K562 (cell line): ENCODE results near the gene PACRG. TPM values are rescaled to one million over a fixed set of nuclear protein-coding genes. Genes with fewer than 3 reads are reported as not detected.
A peak's percentile ranks its signal among the peaks of the same experiment; 100 is the strongest.

Experiments
- ATAC-seq: fragments of 200-7000 bp; cut with Tn5 transposase; 3 replicates; pipeline ENCODE4 v1.9.1; 2020; ENCODE audit warnings: moderate library complexity
- BruUV-seq: library from RNA; stranded (reverse); fragments of 400-500 nt; replicated peaks from 2 replicates; lab custom pipeline; 2021; lab: Mats Ljungman, UMichigan
- CTCF ChIA-PET: fragments of 300-600 bp; formaldehyde crosslinking; extraction: SDS; loops from one replicate; lab custom pipeline; 2021; ENCODE audit warnings: low intra/inter-chr PET ratio; lab: Yijun Ruan, JAX
- POLR2A ChIA-PET: fragments of 300-600, 350-650 bp; sonication (Branson Sonifier 250); formaldehyde crosslinking; extraction: SDS; loops from one replicate; lab custom pipeline; 2021; ENCODE audit warnings: antibody characterized with exemption, inconsistent platforms; lab: Yijun Ruan, JAX
- DNase-seq, 4 experiments: peaks; one replicate each; pipeline versions ENCODE4 v3.0.0 to v3.0.0-alpha.2; 2011 to 2018; ENCODE audit warnings: low spot score in 3 of 4, mixed read lengths in 3 of 4; ENCODE audit errors: extremely low read depth in 1 of 4
- FAIRE-seq: peaks from 2 replicates; lab custom pipeline; 2011; peaks lifted over from hg19 to GRCh38; lab: Jason Lieb, UNC
- H2AFZ ChIP-seq: 2 replicates; pipeline ENCODE4 v1.6.0; 2011; ENCODE audit warnings: low read depth, low read length, control low read depth, inconsistent platforms
- H3K27ac ChIP-seq: fragments of 200-600 bp; 3 replicates; pipeline ENCODE4 v1.8.0; 2011; ENCODE audit warnings: low read depth, mild to moderate bottlenecking, control low read depth, inconsistent platforms, low read length, moderate library complexity, mixed read lengths; ENCODE audit errors: extremely low read depth
- H3K27me3 ChIP-seq, 2 experiments: fragments of 300-600 bp in 1 of 2; 2 replicates in 1 of 2; 3 replicates in 1 of 2; pipeline versions ENCODE4 v1.6.0 to v1.8.0; 2011; ENCODE audit warnings: inconsistent platforms in 2 of 2, low read length in 2 of 2, mild to moderate bottlenecking in 1 of 2, mixed read lengths in 1 of 2, moderate library complexity in 1 of 2; ENCODE audit not compliant: control insufficient read depth in 2 of 2, insufficient read depth in 2 of 2
- H3K36me3 ChIP-seq: fragments of 300-600 bp; 3 replicates; pipeline ENCODE4 v1.8.0; 2011; ENCODE audit warnings: mild to moderate bottlenecking, low read length, inconsistent platforms; ENCODE audit not compliant: control insufficient read depth, insufficient read depth
- H3K4me1 ChIP-seq, 2 experiments: fragments of 200-600 bp in 1 of 2; replicated peaks in 1 of 2; 2 replicates in 1 of 2; 3 replicates in 1 of 2; pipeline versions ENCODE4 v1.5.1 to v1.8.0; 2011; ENCODE audit warnings: inconsistent platforms in 2 of 2, low read length in 2 of 2, mild to moderate bottlenecking in 1 of 2, mixed read lengths in 1 of 2, moderate library complexity in 1 of 2; ENCODE audit not compliant: control insufficient read depth in 2 of 2, insufficient read depth in 2 of 2
- H3K4me2 ChIP-seq: 2 replicates; pipeline ENCODE4 v1.6.1; 2011; ENCODE audit warnings: low read length, control low read depth, inconsistent platforms, mixed read lengths; ENCODE audit not compliant: insufficient read depth
- H3K4me3 ChIP-seq: fragments of 200-600 bp; sonication (generic), shearing (Covaris generic); 2 replicates; pipeline ENCODE4 v1.5.1; 2016; ENCODE audit warnings: control low read depth, inconsistent platforms
- H3K79me2 ChIP-seq: fragments of 200-600 bp; 3 replicates; pipeline ENCODE4 v1.8.0; 2011; ENCODE audit warnings: low read length, inconsistent platforms; ENCODE audit not compliant: control insufficient read depth, insufficient read depth
- H3K9ac ChIP-seq, 2 experiments: 2 replicates each; pipeline versions ENCODE4 v1.6.0 to v1.6.1; 2011; ENCODE audit warnings: low read depth in 2 of 2, low read length in 2 of 2, control low read depth in 1 of 2, inconsistent platforms in 1 of 2, mild to moderate bottlenecking in 1 of 2, mixed read lengths in 1 of 2; ENCODE audit not compliant: insufficient read depth in 1 of 2
- H3K9me1 ChIP-seq: one replicate; pipeline ENCODE4 v1.6.0; 2011; ENCODE audit warnings: inconsistent platforms, mild to moderate bottlenecking, low read length, moderate library complexity; ENCODE audit not compliant: control insufficient read depth, insufficient read depth
- H3K9me3 ChIP-seq: replicated peaks from 2 replicates; pipeline ENCODE4 v1.5.1; 2011; ENCODE audit warnings: low read depth, low read length, inconsistent platforms; ENCODE audit not compliant: control insufficient read depth, insufficient read depth
- H4K20me1 ChIP-seq: replicated peaks from 2 replicates; pipeline ENCODE4 v1.6.1; 2011; ENCODE audit warnings: low read length, inconsistent platforms, mixed read lengths; ENCODE audit not compliant: control insufficient read depth, insufficient read depth
- ATF1 ChIP-seq, 2 experiments: fragments of 450-650 bp in 1 of 2; IDR thresholded peaks; 2 replicates each; pipeline ENCODE4 v1.6.1; 2016; ENCODE audit warnings: missing compliant biosample characterization in 1 of 2, missing genetic modification characterization in 1 of 2
- C11orf30 ChIP-seq: fragments of 450-650 bp; IDR thresholded peaks from 2 replicates; pipeline ENCODE4 v1.6.1; 2016; ENCODE audit warnings: low read depth, mild to moderate bottlenecking
- GABPB1 ChIP-seq: sonication (generic); formaldehyde crosslinking; IDR thresholded peaks from 2 replicates; pipeline ENCODE4 v1.8.0; 2022; ENCODE audit warnings: mild to moderate bottlenecking, missing genetic modification reagents
- HEY1 ChIP-seq: fragments of 250-450 bp; sonication (Bioruptor Pico); IDR thresholded peaks from 2 replicates; pipeline ENCODE4 v1.5.0; 2020; ENCODE audit warnings: mild to moderate bottlenecking, moderate library complexity, borderline replicate concordance
- HMGN3 ChIP-seq: IDR thresholded peaks from 2 replicates; pipeline ENCODE4 v1.6.1; 2011; ENCODE audit warnings: borderline replicate concordance, low read depth, mild to moderate bottlenecking, mixed read lengths, low read length; ENCODE audit not compliant: insufficient read length; ENCODE audit errors: extremely low read depth
- L3MBTL2 ChIP-seq: fragments of 450-650 bp; IDR thresholded peaks from 2 replicates; pipeline ENCODE4 v1.6.1; 2016; ENCODE audit warnings: mild to moderate bottlenecking, moderate library complexity
- NFIC ChIP-seq: fragments of 450-650 bp; IDR thresholded peaks from 2 replicates; pipeline ENCODE4 v1.6.1; 2017; ENCODE audit warnings: mild to moderate bottlenecking, inconsistent platforms
- NR2C1 ChIP-seq, 2 experiments: fragments of 450-650 bp; IDR thresholded peaks; 2 replicates each; pipeline ENCODE4 v1.6.1; 2017; ENCODE audit warnings: mild to moderate bottlenecking in 2 of 2, antibody characterized with exemption in 1 of 2, inconsistent platforms in 1 of 2, missing compliant biosample characterization in 1 of 2, missing genetic modification characterization in 1 of 2
- RBBP5 ChIP-seq: fragments of 200-600 bp; sonication (generic); IDR thresholded peaks from 2 replicates; pipeline ENCODE4 v1.6.1; 2012; ENCODE audit warnings: borderline replicate concordance, mild to moderate bottlenecking, low read length, control low read depth, inconsistent platforms; ENCODE audit not compliant: insufficient read depth, poor library complexity, severe bottlenecking
- ZC3H11A ChIP-seq: IDR thresholded peaks from 2 replicates; pipeline ENCODE4 v1.6.1; 2012; ENCODE audit warnings: low read depth, low read length, improper control_type of control experiment
- ZNF316 ChIP-seq: fragments of 450-650 bp; IDR thresholded peaks from 2 replicates; pipeline ENCODE4 v1.6.1; 2016
- ZNF444 ChIP-seq: fragments of 250-450 bp; sonication (Bioruptor Pico); IDR thresholded peaks from 2 replicates; pipeline ENCODE4 v1.4.0; 2020; ENCODE audit warnings: mild to moderate bottlenecking, moderate library complexity
- ZNF696 ChIP-seq: fragments of 250-450 bp; sonication (Bioruptor Pico); conservative IDR thresholded peaks from 2 replicates; pipeline ENCODE4 v1.4.0; 2020; ENCODE audit warnings: mild to moderate bottlenecking, moderate library complexity
- WGBS: fragments of 100-300 bp; shearing (Covaris generic); methylation state at CpG from one replicate; pipeline ENCODE4 v1.1.6; 2016; ENCODE audit warnings: low coverage, mixed read lengths; ENCODE audit not compliant: insufficient coverage; ENCODE audit errors: missing lambda C conversion rate; 5-methylcytosine and 5-hydroxymethylcytosine counted together
- in situ Hi-C: fragments of 300-500 bp; cut with MboI; formaldehyde crosslinking; loops from 4 replicates; pipeline ENCODE4 v1.15.0; 2018; ENCODE audit warnings: inconsistent platforms, mixed read lengths
- intact Hi-C: fragments of 100-400 bp; cut with micrococcal nuclease; formaldehyde crosslinking; loops from 2 replicates; pipeline ENCODE4 v1.14.2; 2022
- polyA plus RNA-seq, 8 experiments: library from polyadenylated mRNA; depleted of rRNA in 4 of 8; stranded (reverse) in 5 of 8; unstranded in 3 of 8; fragments of >200 nt; fragmentation: Nextera tagmentation in 2 of 8; fragmentation: Illumina TruSeq in 1 of 8; extraction: Ambion mirVana in 2 of 8; extraction: Trizol in 1 of 8; gene quantifications; 2 replicates each; pipeline versions ENCODE4 v1.2.1 to v1.2.3, GENCODE V29; 2011 to 2014; ENCODE audit warnings: inconsistent platforms in 1 of 8, missing spikeins in 1 of 8
- total RNA-seq, 7 experiments: library from RNA; depleted of rRNA in 6 of 7; stranded (reverse); fragments of >200 nt in 6 of 7; fragmentation: Illumina TruSeq in 2 of 7; extraction: Trizol in 2 of 7; gene quantifications; 2 replicates each; pipeline versions ENCODE4 v1.2.1 to v1.2.3, GENCODE V29; 2011 to 2021; ENCODE audit warnings: low replicate concordance in 1 of 7
- TF ChIP-seq, protein P1 (sequence below), 2 experiments: fragments of 450-650 bp; IDR thresholded peaks; 2 replicates each; pipeline ENCODE4 v1.6.1; 2018; ENCODE audit warnings: mild to moderate bottlenecking in 2 of 2, low read depth in 1 of 2; ENCODE audit not compliant: partially characterized antibody in 2 of 2
- TF ChIP-seq, protein P2 (sequence below), 2 experiments: fragments of 450-650 bp in 1 of 2; sonication (generic) in 1 of 2; formaldehyde crosslinking in 1 of 2; IDR thresholded peaks in 1 of 2; conservative IDR thresholded peaks in 1 of 2; 2 replicates each; pipeline versions ENCODE4 v1.6.1 to v1.8.1; 2016 to 2023; ENCODE audit warnings: mild to moderate bottlenecking in 2 of 2, moderate library complexity in 2 of 2, inconsistent platforms in 1 of 2, missing genetic modification reagents in 1 of 2

Gene PACRG
- total and polyA plus RNA-seq, 9 of the 15 experiments (the other 6 are each of a cell fraction or from before 2014, with no cell fraction given): 0.04 TPM; not detected in 8

DNA sequence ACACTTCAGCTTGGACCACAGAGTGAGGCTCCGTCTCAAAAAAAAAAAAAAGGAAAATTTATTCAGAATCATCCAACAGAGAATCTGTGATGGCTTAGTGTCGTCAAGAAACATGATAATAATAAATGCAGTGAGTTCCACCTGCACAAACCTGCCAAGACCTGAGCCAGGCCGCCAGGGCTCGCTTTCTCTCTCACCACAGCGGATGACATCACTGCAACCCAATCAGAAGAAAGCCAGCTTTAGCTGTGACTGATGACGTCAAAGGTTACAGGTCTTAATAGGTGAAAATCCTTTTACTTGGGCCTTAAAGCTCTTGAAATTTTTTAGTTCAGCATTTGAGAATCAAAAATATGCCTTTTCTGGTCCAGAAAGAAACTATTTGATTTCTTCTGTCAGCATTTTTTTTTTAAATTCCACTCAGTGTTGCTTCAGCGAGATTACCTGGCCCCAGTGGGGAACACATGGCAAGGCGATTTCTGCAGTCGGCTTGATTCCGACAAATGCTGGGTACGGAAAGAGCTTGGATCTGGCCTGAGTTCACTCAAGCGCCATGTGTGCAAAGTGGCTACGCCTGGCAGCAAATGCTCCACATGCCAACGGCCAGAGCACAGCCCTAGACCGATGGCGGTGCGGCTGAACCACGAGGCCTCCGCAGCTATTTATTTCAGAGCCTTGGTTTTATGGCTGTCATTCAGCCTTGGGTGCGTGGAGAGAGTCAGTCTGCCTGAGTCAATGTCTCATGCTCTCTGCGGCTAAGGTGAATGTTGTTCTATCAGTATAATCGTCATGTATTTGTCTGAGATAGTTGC, 581.1 kb downstream of the PACRG start:
- intact Hi-C loops: no loop called here
- in situ Hi-C loops: no loop called here
- no peak overlapping the region for H3K4me2 ChIP-seq
- H3K9me1 ChIP-seq: no peaks in the 10 kb centered on the region
- no peaks in the 10 kb centered on the region for H3K36me3 ChIP-seq
- no peak overlapping the region for H3K4me3 ChIP-seq
- H2AFZ ChIP-seq: 0 out of 2 replicates have a peak overlapping the region, but pooled peaks have one; percentile 6
- no peaks in the 10 kb centered on the region for H3K4me1 ChIP-seq
- CTCF ChIA-PET: no interaction called here
- POLR2A ChIA-PET: interaction anchor here (1.1 kb wide), 1 partner anchor 11 kb away, joined by 4 read pairs; no protein-coding TSS in a partner anchor
- H3K9me3 ChIP-seq: no peaks in the 10 kb centered on the region
- ATAC-seq: peak; percentile 86
- DNase-seq: peak; percentile 42 to 57 (median 53)
- H3K27ac ChIP-seq: no peak overlapping the region
- H3K27me3 ChIP-seq: peaks cover 28 to 48% of the 10 kb centered on the region in 2 experiments
- no TSS peak for BruUV-seq
- no peaks in the 10 kb centered on the region for H3K79me2 ChIP-seq
- H4K20me1 ChIP-seq: no peaks in the 10 kb centered on the region
- 21% methylated on average over 22 of the region's 22 CpGs for WGBS
- no peak overlapping the region for H3K9ac ChIP-seq
- FAIRE-seq: peak; percentile 44
- TF ChIP-seq NFIC (peak; percentile 22; the same call in 1 of the 2 replicates), ZC3H11A (no peak), L3MBTL2 (peak; percentile 57; the same call in 1 of the 2 replicates), ZNF316 (peak; percentile 39; the same call in 1 of the 2 replicates), C11orf30 (no peak), NR2C1 (IDR thresholded peaks at IDR 0.05) (peak; percentile 31; the same call in 1 of the 2 replicates), NR2C1 (tag; IDR thresholded peaks at IDR 0.05) (peak; percentile 33; the same call in 1 of the 2 replicates), ATF1 (CRISPR knock-in tag; IDR thresholded peaks at IDR 0.05) (no peak), ATF1 (tag; IDR thresholded peaks at IDR 0.05) (peak; percentile 90), GABPB1 (no peak), HEY1 (CRISPR knock-in tag) (no peak), ZNF444 (no peak), RBBP5 (no peak), HMGN3 (no peak), ZNF696 (CRISPR knock-in tag) (no peak)
- TF ChIP-seq, protein P1, sequence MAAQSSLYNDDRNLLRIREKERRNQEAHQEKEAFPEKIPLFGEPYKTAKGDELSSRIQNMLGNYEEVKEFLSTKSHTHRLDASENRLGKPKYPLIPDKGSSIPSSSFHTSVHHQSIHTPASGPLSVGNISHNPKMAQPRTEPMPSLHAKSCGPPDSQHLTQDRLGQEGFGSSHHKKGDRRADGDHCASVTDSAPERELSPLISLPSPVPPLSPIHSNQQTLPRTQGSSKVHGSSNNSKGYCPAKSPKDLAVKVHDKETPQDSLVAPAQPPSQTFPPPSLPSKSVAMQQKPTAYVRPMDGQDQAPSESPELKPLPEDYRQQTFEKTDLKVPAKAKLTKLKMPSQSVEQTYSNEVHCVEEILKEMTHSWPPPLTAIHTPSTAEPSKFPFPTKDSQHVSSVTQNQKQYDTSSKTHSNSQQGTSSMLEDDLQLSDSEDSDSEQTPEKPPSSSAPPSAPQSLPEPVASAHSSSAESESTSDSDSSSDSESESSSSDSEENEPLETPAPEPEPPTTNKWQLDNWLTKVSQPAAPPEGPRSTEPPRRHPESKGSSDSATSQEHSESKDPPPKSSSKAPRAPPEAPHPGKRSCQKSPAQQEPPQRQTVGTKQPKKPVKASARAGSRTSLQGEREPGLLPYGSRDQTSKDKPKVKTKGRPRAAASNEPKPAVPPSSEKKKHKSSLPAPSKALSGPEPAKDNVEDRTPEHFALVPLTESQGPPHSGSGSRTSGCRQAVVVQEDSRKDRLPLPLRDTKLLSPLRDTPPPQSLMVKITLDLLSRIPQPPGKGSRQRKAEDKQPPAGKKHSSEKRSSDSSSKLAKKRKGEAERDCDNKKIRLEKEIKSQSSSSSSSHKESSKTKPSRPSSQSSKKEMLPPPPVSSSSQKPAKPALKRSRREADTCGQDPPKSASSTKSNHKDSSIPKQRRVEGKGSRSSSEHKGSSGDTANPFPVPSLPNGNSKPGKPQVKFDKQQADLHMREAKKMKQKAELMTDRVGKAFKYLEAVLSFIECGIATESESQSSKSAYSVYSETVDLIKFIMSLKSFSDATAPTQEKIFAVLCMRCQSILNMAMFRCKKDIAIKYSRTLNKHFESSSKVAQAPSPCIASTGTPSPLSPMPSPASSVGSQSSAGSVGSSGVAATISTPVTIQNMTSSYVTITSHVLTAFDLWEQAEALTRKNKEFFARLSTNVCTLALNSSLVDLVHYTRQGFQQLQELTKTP (IDR thresholded peaks at IDR 0.05; ENCODE audit: low read depth in 1 of 2, partially characterized antibody in 2 of 2): peak in 1 of 2 experiments; percentile 62
- TF ChIP-seq, protein P2, sequence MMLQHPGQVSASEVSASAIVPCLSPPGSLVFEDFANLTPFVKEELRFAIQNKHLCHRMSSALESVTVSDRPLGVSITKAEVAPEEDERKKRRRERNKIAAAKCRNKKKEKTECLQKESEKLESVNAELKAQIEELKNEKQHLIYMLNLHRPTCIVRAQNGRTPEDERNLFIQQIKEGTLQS (IDR thresholded peaks at IDR 0.05): peak; percentile 84
- TF ChIP-seq, protein P2 (CRISPR knock-in tag; conservative IDR thresholded peaks at IDR 0.05): no peak
